Activated CD8-positive, alpha-beta T cell treated with anti-CD3 and anti-CD28 coated beads, Interleukin-2, amount 10 ng/mL, durations not matched to agents 7 days and 5 days (primary cell): ENCODE results near the gene SPINK9. TPM values are rescaled to one million over a fixed set of nuclear protein-coding genes. Genes with fewer than 3 reads are reported as not detected.

Experiments used
- ATAC-seq: fragments of 150-1000 bp; cut with Tn5 transposase; one replicate; pipeline ENCODE4 v1.10.0; 2021; ENCODE audit warnings: moderate library complexity
- CTCF ChIA-PET: fragments of 350-600 bp; sonication (Branson Sonifier 250); formaldehyde crosslinking; loops from one replicate; lab custom pipeline; 2021; ENCODE audit warnings: antibody characterized with exemption; lab: Charles Lee
- POLR2A ChIA-PET: fragments of 350-600 bp; sonication (Branson Sonifier 250); formaldehyde crosslinking; loops from one replicate; lab custom pipeline; 2021; ENCODE audit warnings: antibody characterized with exemption; lab: Charles Lee
- DNase-seq: peaks from one replicate; pipeline ENCODE4 v3.0.0-alpha.2; 2020
- H3K27ac Mint-ChIP-seq: one replicate; pipeline ENCODE4 v1.8.0; 2021; ENCODE audit warnings: mild to moderate bottlenecking, mixed read lengths
- H3K27me3 Mint-ChIP-seq: one replicate; pipeline ENCODE4 v1.8.0; 2021; ENCODE audit warnings: low read depth, mixed read lengths
- H3K36me3 Mint-ChIP-seq: one replicate; pipeline ENCODE4 v1.8.0; 2021; ENCODE audit warnings: low read depth, mixed read lengths
- H3K4me1 Mint-ChIP-seq: one replicate; pipeline ENCODE4 v1.8.0; 2021; ENCODE audit warnings: low read depth, mixed read lengths
- H3K4me3 Mint-ChIP-seq: one replicate; pipeline ENCODE4 v1.8.0; 2021; ENCODE audit warnings: mild to moderate bottlenecking, mixed read lengths
- H3K9me3 Mint-ChIP-seq: one replicate; pipeline ENCODE4 v1.8.0; 2022; ENCODE audit warnings: mixed read lengths; ENCODE audit not compliant: insufficient read depth
- total RNA-seq, 2 experiments: library from RNA; stranded (reverse); gene quantifications; one replicate each; pipeline ENCODE4 v1.2.3, GENCODE V29; 2021

Gene SPINK9
- total RNA-seq, 2 experiments from 2014 or later: not detected

DNA sequence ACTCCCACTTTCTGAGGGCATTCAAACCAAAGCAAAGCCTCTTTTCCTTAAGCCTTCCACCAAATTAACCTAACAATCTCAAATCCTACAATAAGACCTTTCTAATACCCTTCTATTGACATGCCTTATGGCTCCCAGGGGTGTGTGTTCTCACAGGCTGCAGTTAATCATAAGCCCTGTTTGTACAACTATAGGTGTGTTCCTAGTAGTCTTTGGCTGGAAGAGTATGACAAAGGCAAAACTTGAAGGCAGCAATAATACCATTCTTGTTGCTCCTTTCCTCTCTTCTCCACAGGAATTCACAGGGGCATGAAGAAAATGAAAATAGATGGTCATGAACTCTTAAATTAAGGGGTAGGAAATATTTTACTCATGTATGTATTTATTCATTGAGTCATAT lies 37.5 kb downstream of the SPINK9 start:
- H3K27ac Mint-ChIP-seq: no peak overlapping the region
- peaks cover 1% of the 10 kb centered on the region for H3K9me3 Mint-ChIP-seq
- no peaks in the 10 kb centered on the region for H3K4me1 Mint-ChIP-seq
- no peaks in the 10 kb centered on the region for H3K27me3 Mint-ChIP-seq
- ChIA-PET POLR2A (no interaction called here), CTCF (interaction anchor here (2.5 kb wide), 1 partner anchor 193 kb away, joined by 12 read pairs; no protein-coding TSS in a partner anchor)
- no peak for ATAC-seq
- peaks cover 4% of the 10 kb centered on the region for H3K36me3 Mint-ChIP-seq
- no peak overlapping the region for H3K4me3 Mint-ChIP-seq
- DNase-seq: no peak

DNA sequence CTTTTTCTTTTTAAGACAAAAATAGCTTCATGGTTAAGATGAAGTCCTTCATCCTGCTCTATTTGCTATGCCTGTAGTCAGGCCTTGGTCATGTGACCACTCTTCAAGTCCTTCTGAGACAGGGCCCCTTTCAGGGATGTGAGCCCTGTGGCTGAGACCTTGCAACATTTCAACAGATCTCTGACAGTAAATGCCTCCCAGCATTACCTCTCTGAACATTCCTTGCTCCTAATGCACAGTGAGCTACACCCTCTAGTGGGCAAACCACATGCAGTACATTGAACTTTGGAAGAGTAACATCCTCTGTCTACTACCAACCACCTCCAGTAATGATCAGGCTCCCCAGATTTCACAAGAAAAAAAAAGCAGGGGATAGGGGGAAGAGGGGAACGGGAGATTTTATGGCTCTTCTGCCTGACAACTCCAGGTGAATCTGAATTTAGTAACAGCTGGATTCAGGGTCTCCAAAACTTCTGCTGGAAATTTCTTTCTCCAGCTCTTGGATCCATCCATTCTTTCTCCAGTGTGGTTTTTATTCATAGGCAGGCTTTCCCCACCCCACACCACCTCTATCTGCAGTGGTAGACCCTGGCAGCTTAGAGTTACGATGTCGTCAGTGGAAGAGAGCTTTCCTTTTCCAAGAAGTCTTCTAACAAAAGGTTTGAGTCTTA lies 39.5 kb downstream of the SPINK9 start:
- peak; percentile 65 for ATAC-seq
- Mint-ChIP-seq H3K4me1 (peaks cover 9% of the 10 kb centered on the region), H3K4me3 (no peak overlapping the region), H3K36me3 (peaks cover 20% of the 10 kb centered on the region), H3K27me3 (no peaks in the 10 kb centered on the region), H3K9me3 (peaks cover 20% of the 10 kb centered on the region), H3K27ac (no peak overlapping the region)
- peak; percentile 39 for DNase-seq
- POLR2A ChIA-PET: interaction anchor here (0.9 kb wide), 1 partner anchor 11 kb away, joined by 4 read pairs; no protein-coding TSS in a partner anchor
- CTCF ChIA-PET: interaction anchor here (0.6 to 2.5 kb wide), 13 partner anchors 8 to 1183 kb away, joined by 3 to 12 read pairs (median 5); partner anchors contain the start of gene FBXO38

DNA sequence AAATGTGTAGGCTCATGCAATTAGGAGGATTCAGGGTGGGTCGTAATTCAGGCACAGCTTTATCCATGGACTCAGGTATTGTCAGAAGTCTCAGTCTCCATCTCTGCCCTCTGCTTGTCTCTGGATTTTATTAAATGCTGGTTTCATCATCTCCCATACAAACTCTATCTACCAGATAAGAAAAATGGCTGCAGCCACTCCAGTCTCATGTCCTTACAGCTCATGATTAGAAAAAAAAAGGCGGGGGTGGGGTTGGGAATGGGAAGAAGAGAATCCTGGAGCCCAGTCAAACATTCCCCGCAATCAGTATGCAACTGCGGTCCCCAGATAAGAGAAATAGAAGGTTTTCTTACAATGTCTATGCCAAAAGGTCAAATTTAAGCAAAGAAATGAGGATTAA lies 40.8 kb downstream of the SPINK9 start:
- no peak for ATAC-seq
- H3K27ac Mint-ChIP-seq: no peak overlapping the region
- H3K4me1 Mint-ChIP-seq: peaks cover 14% of the 10 kb centered on the region
- peaks cover 20% of the 10 kb centered on the region for H3K36me3 Mint-ChIP-seq
- no peaks in the 10 kb centered on the region for H3K27me3 Mint-ChIP-seq
- DNase-seq: no peak
- CTCF ChIA-PET: no interaction called here
- H3K9me3 Mint-ChIP-seq: peaks cover 20% of the 10 kb centered on the region
- POLR2A ChIA-PET: no interaction called here
- no peak overlapping the region for H3K4me3 Mint-ChIP-seq

DNA sequence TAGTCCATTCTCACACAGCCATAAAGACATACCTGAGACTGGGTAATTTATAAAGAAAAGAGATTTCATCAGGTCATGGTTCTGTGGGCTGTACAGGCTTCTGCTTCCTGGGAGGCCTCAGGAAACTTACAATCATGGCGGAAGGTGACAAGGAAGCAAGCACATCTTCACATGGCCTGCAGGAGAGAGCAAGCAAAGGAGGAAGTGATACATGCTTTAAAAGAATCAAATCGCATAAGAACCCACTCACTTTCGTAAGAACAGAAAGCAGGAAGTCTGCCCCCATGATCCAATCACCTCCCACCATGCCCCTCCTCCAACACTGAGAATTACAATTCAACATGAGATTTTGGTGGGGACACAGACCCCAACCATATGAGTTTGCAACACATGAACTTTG lies 43.3 kb downstream of the SPINK9 start:
- H3K4me3 Mint-ChIP-seq: no peak overlapping the region
- no peak overlapping the region for H3K27ac Mint-ChIP-seq
- ATAC-seq (no peak), DNase-seq (no peak)
- H3K36me3 Mint-ChIP-seq: peaks cover 21% of the 10 kb centered on the region
- H3K27me3 Mint-ChIP-seq: no peaks in the 10 kb centered on the region
- ChIA-PET CTCF (no interaction called here), POLR2A (no interaction called here)
- H3K9me3 Mint-ChIP-seq: peaks cover 20% of the 10 kb centered on the region
- peaks cover 26% of the 10 kb centered on the region for H3K4me1 Mint-ChIP-seq

DNA sequence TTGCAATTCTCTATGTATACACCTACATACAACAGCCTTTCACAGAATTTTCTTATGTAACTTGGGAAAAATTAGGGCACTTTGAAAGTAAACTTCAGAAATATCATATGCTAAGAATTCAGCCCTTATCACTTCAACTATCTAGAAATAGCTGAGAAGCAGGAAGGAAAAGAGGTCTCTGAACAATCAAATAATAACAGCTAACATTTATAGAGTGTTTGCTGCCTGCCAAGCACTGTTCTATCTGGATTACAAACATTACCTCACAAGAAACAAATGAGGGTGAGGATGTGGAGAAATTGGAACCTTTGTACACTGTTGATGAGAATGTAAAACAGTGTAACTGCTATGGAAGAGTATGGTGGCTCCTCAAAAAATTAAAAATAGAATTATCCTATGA lies 44.0 kb downstream of the SPINK9 start:
- Mint-ChIP-seq H3K36me3 (peaks cover 23% of the 10 kb centered on the region), H3K27me3 (no peaks in the 10 kb centered on the region), H3K9me3 (peaks cover 20% of the 10 kb centered on the region), H3K4me3 (no peak overlapping the region), H3K4me1 (peaks cover 28% of the 10 kb centered on the region), H3K27ac (no peak overlapping the region)
- ATAC-seq (no peak), DNase-seq (no peak)
- ChIA-PET CTCF (interaction anchor here (0.8 kb wide), 1 partner anchor 65 kb away, joined by 3 read pairs; no protein-coding TSS in a partner anchor), POLR2A (no interaction called here)

DNA sequence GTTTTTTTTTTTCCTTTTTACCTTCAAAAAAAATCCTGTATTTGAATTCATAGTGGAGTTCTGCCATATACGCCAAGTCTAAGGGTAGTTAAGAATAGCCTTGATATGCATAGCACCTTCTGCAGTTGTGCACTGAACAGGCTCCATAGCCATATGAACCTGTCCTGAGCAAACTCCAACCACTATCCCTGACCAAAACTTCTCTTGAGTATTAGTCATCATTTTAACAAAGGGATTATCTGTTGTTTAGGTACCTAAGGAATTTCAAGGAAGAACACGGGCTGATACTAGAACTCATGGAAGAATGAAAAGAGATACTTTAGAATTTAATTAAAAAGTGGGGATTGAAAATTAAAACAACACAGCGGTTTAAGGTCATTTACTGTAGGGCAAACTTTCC lies 46.5 kb downstream of the SPINK9 start:
- POLR2A ChIA-PET: no interaction called here
- Mint-ChIP-seq H3K9me3 (peaks cover 20% of the 10 kb centered on the region), H3K27ac (no peak overlapping the region), H3K36me3 (peaks cover 34% of the 10 kb centered on the region), H3K4me1 (peaks cover 51% of the 10 kb centered on the region), H3K4me3 (no peak overlapping the region), H3K27me3 (no peaks in the 10 kb centered on the region)
- no peak for ATAC-seq
- DNase-seq: no peak
- CTCF ChIA-PET: no interaction called here

DNA sequence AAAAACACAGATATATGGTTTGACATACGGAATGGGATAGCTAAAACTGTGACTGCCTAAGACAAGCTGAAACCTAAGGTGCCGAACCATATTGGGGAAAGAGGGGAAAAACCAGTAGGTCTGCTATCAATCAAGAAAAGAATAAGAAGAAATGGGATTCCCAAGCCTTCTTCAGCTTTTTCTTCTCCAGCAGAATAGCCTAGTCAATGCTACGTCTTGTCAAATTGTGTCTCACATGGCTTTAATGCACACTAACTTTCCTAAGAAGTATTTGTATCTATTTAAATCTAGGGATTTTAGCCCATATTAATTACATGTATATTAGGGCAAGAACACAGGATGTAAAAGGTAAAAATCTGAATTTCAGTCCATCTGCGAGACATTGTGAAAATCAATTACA lies 47.6 kb downstream of the SPINK9 start:
- ATAC-seq (no peak), DNase-seq (no peak)
- peak overlapping the region; percentile 97 for H3K27ac Mint-ChIP-seq
- CTCF ChIA-PET: interaction anchor here (0.9 to 1.1 kb wide), 2 partner anchors 8 to 9 kb away, joined by 4 to 6 read pairs; no protein-coding TSS in a partner anchor
- H3K27me3 Mint-ChIP-seq: no peaks in the 10 kb centered on the region
- H3K36me3 Mint-ChIP-seq: peaks cover 36% of the 10 kb centered on the region
- H3K9me3 Mint-ChIP-seq: peaks cover 18% of the 10 kb centered on the region
- H3K4me1 Mint-ChIP-seq: peaks cover 56% of the 10 kb centered on the region
- POLR2A ChIA-PET: no interaction called here
- H3K4me3 Mint-ChIP-seq: peak overlapping the region; percentile 91

DNA sequence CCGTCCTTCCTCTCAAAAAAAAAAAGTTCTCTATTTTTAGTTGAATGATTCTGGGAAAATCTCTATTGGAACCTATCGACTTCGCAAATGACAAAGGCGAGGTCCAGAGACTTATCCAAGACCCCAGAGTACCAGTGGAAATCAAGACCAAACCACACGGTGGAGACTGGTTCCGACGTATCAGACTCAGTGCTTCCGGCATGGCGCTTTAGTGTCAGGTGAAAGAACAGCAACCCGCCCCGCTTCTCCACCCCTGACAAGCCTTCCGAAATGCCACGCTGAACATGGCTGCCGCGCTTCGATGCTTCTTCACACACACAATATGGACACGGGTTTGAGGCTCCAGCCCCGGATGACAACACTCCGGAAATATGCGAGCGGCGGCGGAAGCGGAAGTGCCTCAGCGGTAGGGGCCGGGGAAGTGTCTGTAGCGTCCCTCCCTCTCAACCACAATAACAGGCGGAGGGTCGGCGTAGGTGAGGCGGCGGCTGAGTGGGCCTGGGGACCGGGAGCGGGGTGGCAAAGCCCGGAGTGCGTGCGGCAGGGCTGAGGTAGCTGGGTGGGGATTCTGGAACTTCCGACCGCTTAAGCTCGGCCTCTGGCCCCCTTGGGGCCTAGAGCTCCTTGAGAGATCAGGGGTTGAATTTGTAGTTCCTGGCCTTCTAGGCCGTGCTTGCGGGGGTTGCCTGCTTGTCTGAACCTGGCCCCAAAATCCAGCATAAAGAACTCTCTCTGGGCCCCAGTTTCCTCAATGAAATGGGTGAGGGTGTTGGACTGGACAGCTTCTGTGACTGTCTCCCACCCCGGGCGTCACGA lies 48.4 kb downstream of the SPINK9 start, which contains the start of gene FBXO38:
FBXO38 (plus strand) TSS at position 395 of the 816 bp plus-strand sequence. CDS start 10,819 bp downstream, outside the sequence.
- Mint-ChIP-seq H3K36me3 (peaks cover 33% of the 10 kb centered on the region), H3K4me3 (peak within 1 kb of the TSS; percentile 91), H3K27me3 (no peaks in the 10 kb centered on the region), H3K4me1 (peaks cover 60% of the 10 kb centered on the region), H3K9me3 (peaks cover 10% of the 10 kb centered on the region), H3K27ac (peak within 1 kb of the TSS; percentile 97)
- ATAC-seq (peak; percentile 98), DNase-seq (peak; percentile 98)
- ChIA-PET POLR2A (interaction anchor here (0.7 to 1.4 kb wide), 3 partner anchors 9 to 21 kb away, joined by 3 to 7 read pairs (median 3); no protein-coding TSS in a partner anchor), CTCF (interaction anchor here (0.6 to 1.0 kb wide), 2 partner anchors 9 to 205 kb away, joined by 3 to 5 read pairs; no protein-coding TSS in a partner anchor)

DNA sequence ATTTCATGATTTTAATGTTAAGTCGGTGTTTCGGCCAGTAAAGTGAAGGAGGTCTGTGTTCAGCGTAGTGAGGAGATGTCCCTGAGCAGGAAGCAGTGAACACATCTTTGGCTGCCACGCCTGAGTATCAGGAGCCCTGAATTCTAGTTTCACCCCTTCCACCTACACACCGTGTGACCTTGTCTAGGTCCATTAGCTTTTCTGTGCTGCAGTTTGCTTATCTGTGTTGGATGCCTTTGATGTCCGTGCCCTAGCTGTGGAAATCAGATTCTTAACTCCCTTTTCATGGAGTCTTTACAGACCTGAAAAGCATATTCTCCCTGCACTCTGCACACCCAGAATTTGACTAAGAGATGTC lies 49.0 kb downstream of the SPINK9 start:
- Mint-ChIP-seq H3K9me3 (peaks cover 4% of the 10 kb centered on the region), H3K36me3 (peaks cover 31% of the 10 kb centered on the region), H3K4me3 (peak overlapping the region; percentile 91), H3K27ac (peak overlapping the region; percentile 97), H3K27me3 (no peaks in the 10 kb centered on the region), H3K4me1 (peaks cover 58% of the 10 kb centered on the region)
- ChIA-PET CTCF (interaction anchor here (0.6 to 1.0 kb wide), 2 partner anchors 10 to 205 kb away, joined by 3 to 5 read pairs; no protein-coding TSS in a partner anchor), POLR2A (interaction anchor here (0.7 to 1.4 kb wide), 3 partner anchors 9 to 20 kb away, joined by 3 to 7 read pairs (median 3); no protein-coding TSS in a partner anchor)
- DNase-seq: peak; percentile 43
- ATAC-seq: peak; percentile 45

DNA sequence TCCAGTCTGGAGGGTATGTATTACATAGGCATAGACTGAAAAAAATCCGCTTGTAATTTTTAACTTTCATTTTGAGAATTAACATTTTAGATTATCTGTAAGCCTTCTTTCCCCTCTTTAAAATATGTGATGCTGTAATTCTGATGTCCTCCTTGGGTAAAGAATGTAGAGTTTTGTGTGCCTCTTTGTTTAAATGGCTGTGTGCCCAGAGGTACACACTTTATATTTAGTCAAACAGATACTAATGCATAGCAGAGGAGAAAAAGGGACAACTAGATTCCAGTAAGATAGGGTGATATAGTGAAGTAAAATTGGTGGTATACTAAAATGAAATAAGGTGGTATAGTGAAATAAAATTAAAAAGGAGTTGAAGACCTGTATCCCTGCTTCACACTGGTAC lies 49.7 kb downstream of the SPINK9 start:
- DNase-seq (no peak), ATAC-seq (no peak)
- peak overlapping the region; percentile 62 for H3K27ac Mint-ChIP-seq
- H3K27me3 Mint-ChIP-seq: no peaks in the 10 kb centered on the region
- peaks cover 51% of the 10 kb centered on the region for H3K4me1 Mint-ChIP-seq
- peaks cover 26% of the 10 kb centered on the region for H3K36me3 Mint-ChIP-seq
- H3K9me3 Mint-ChIP-seq: no peaks in the 10 kb centered on the region
- ChIA-PET POLR2A (interaction anchor here (0.8 to 1.4 kb wide), 2 partner anchors 8 to 10 kb away, joined by 3 to 4 read pairs; no protein-coding TSS in a partner anchor), CTCF (interaction anchor here (0.6 kb wide), 1 partner anchor 10 kb away, joined by 5 read pairs; no protein-coding TSS in a partner anchor)
- peak overlapping the region; percentile 91 for H3K4me3 Mint-ChIP-seq

DNA sequence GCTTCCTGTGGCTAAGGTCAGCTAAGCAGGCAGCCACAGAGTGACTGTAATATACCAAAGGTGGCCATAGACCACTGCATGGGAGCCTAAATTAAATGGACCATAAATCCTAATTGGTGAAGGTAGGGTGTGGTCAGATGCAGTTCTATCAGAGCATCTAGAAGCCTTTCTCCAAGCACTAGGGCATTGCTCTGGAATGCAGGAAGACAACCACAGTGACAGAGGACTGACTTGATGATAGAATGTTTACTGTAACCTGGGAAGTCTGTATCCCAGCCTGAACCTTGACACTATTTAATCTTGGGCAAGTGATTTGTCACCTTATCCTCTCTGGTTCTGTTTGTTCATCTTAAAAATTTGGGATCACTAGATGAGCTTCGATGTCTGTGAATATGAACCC lies 50.7 kb downstream of the SPINK9 start:
- ATAC-seq (no peak), DNase-seq (no peak)
- ChIA-PET CTCF (interaction anchor here (0.6 kb wide), 1 partner anchor 11 kb away, joined by 5 read pairs; no protein-coding TSS in a partner anchor), POLR2A (interaction anchor here (0.8 kb wide), 1 partner anchor 11 kb away, joined by 4 read pairs; no protein-coding TSS in a partner anchor)
- H3K27me3 Mint-ChIP-seq: no peaks in the 10 kb centered on the region
- H3K36me3 Mint-ChIP-seq: peaks cover 30% of the 10 kb centered on the region
- no peak overlapping the region for H3K4me3 Mint-ChIP-seq
- peaks cover 52% of the 10 kb centered on the region for H3K4me1 Mint-ChIP-seq
- no peaks in the 10 kb centered on the region for H3K9me3 Mint-ChIP-seq
- H3K27ac Mint-ChIP-seq: peak overlapping the region; percentile 62
